Transverse colon (tissue), 4 donors: ENCODE data around the gene CYREN.

ENCODE experiments used
- EP300 ChIP-seq: sonication (generic); formaldehyde crosslinking; IDR thresholded peaks from one replicate; pipeline ENCODE4 v1.6.1; 2017; ENCODE audit warnings: antibody characterized with exemption, low read depth
- POLR2A ChIP-seq: fragments of 450-650 bp; IDR thresholded peaks from one replicate; pipeline ENCODE4 v1.6.1; 2016; ENCODE audit warnings: antibody characterized with exemption, mild to moderate bottlenecking, moderate library complexity
- POLR2AphosphoS5 ChIP-seq, 3 donors: sonication (generic); formaldehyde crosslinking; IDR thresholded peaks; one replicate each; pipeline ENCODE4 v1.6.1; 2016; ENCODE audit warnings: antibody characterized with exemption in 3 of 3
- TF ChIP-seq, protein P1 (sequence below), 5 experiments: fragments of 200-600 bp in 3 of 5; fragments of 450-650 bp in 2 of 5; sonication (generic) in 3 of 5; IDR thresholded peaks; 1 replicate in 2 of 5; 2 replicates in 3 of 5; pipeline ENCODE4 v1.5.1; 2016 to 2017; ENCODE audit warnings: antibody characterized with exemption in 5 of 5, inconsistent platforms in 3 of 5, mild to moderate bottlenecking in 2 of 5, moderate library complexity in 1 of 5

DNA sequence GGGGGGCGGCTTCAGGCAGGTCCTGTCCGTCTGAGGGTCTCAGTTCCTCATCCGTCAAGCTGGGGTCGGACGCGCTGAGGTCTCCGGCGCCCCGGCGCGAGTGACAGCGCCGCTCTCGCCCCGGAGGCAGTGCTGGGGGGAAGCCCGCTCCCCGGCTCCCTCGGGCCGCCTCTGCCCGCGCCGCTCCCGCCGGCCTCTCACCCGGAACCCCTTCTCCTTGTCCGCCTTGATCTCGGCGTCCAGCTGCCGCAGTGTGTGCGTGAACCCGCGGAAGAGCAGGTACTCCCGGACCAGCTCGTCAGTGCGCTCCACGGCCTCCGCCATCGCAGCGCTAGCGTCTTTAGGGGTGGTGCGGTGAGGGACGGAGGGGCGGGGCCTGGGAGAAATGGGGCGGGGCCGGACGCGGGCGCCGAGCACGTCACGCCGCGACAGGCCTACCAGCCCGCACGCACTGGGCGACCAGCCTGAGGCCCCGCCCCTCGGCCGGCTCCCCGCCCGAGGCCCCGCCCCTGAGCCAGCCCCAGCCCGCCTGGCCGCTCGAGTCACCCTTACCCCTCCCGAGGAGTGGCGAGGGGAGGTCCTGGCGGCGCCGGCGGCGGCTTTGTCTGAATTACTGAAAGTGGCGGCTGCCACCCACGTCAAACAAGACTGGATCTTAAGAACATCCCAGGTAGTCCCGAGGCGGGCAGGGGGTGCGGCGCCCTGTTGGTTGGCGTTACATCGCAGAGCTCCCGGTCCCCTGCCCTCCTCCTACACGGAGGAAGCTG lies 40.9 kb upstream of the CYREN start, which contains the start of gene WDR91:
- TF ChIP-seq, protein P1, sequence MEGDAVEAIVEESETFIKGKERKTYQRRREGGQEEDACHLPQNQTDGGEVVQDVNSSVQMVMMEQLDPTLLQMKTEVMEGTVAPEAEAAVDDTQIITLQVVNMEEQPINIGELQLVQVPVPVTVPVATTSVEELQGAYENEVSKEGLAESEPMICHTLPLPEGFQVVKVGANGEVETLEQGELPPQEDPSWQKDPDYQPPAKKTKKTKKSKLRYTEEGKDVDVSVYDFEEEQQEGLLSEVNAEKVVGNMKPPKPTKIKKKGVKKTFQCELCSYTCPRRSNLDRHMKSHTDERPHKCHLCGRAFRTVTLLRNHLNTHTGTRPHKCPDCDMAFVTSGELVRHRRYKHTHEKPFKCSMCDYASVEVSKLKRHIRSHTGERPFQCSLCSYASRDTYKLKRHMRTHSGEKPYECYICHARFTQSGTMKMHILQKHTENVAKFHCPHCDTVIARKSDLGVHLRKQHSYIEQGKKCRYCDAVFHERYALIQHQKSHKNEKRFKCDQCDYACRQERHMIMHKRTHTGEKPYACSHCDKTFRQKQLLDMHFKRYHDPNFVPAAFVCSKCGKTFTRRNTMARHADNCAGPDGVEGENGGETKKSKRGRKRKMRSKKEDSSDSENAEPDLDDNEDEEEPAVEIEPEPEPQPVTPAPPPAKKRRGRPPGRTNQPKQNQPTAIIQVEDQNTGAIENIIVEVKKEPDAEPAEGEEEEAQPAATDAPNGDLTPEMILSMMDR (IDR thresholded peaks at IDR 0.05): no peak
- peak; percentile 91 to 96 (median 92) for TF ChIP-seq POLR2AphosphoS5 (IDR thresholded peaks at IDR 0.05)
- TF ChIP-seq EP300: no peak
- peak; percentile 85 for TF ChIP-seq POLR2A
